CD8-positive, alpha-beta memory T cell (primary cell): ENCODE data around the gene GNB2. TPM values are rescaled to one million over a fixed set of nuclear protein-coding genes. Genes with fewer than 3 reads are reported as not detected.
"Not testable (repeated sequence)": the region's sequence is repeated elsewhere in the genome, so short reads cannot be mapped to it uniquely, and the experiment has no call there.

Experiments used
- CTCF ChIA-PET: fragments of 350-600 bp; sonication (Branson Sonifier 250); formaldehyde crosslinking; loops from one replicate; lab custom pipeline; 2021; ENCODE audit warnings: antibody characterized with exemption; lab: Charles Lee
- POLR2A ChIA-PET: fragments of 350-600 bp; sonication (Branson Sonifier 250); formaldehyde crosslinking; loops from one replicate; lab custom pipeline; 2021; ENCODE audit warnings: antibody characterized with exemption; lab: Charles Lee
- DNase-seq, 5 donors: peaks; one replicate each; pipeline versions ENCODE4 v3.0.0 to v3.0.0-alpha.2; 2020 to 2022; ENCODE audit warnings: mixed read lengths in 1 of 5
- H3K27ac ChIP-seq: one replicate; pipeline ENCODE4 v1.7.0; 2013; ENCODE audit warnings: low read depth, mild to moderate bottlenecking, low read length, moderate library complexity
- H3K27me3 ChIP-seq: 2 replicates; pipeline ENCODE4 v1.7.0; 2013; ENCODE audit warnings: low read length, mild to moderate bottlenecking; ENCODE audit not compliant: insufficient read depth, poor library complexity, severe bottlenecking
- H3K36me3 ChIP-seq: 2 replicates; pipeline ENCODE4 v1.7.0; 2013; ENCODE audit warnings: mild to moderate bottlenecking, low read length, moderate library complexity; ENCODE audit not compliant: insufficient read depth
- H3K4me1 ChIP-seq: 2 replicates; pipeline ENCODE4 v1.7.0; 2013; ENCODE audit warnings: mild to moderate bottlenecking, low read length, moderate library complexity; ENCODE audit not compliant: insufficient read depth
- H3K4me3 ChIP-seq: 2 replicates; pipeline ENCODE4 v1.7.0; 2013; ENCODE audit warnings: mild to moderate bottlenecking, low read length
- H3K9me3 ChIP-seq: 2 replicates; pipeline ENCODE4 v1.7.0; 2013; ENCODE audit warnings: mild to moderate bottlenecking, low read length
- H3K27ac Mint-ChIP-seq, 8 donors: one replicate each; pipeline ENCODE4 v1.8.0; 2020 to 2021; ENCODE audit warnings: mixed read lengths in 8 of 8, mild to moderate bottlenecking in 6 of 8, inconsistent platforms in 3 of 8, moderate library complexity in 3 of 8
- H3K27me3 Mint-ChIP-seq, 2 donors: one replicate each; pipeline ENCODE4 v1.8.0; 2020 to 2021; ENCODE audit warnings: mixed read lengths in 2 of 2, mild to moderate bottlenecking in 1 of 2, moderate library complexity in 1 of 2
- H3K36me3 Mint-ChIP-seq, 3 donors: one replicate each; pipeline ENCODE4 v1.8.0; 2020 to 2021; ENCODE audit warnings: mixed read lengths in 3 of 3, inconsistent platforms in 1 of 3, mild to moderate bottlenecking in 1 of 3
- H3K4me1 Mint-ChIP-seq, 3 donors: one replicate each; pipeline ENCODE4 v1.8.0; 2020 to 2021; ENCODE audit warnings: mixed read lengths in 3 of 3, inconsistent platforms in 1 of 3, mild to moderate bottlenecking in 1 of 3
- H3K4me3 Mint-ChIP-seq, 7 donors: one replicate each; pipeline ENCODE4 v1.8.0; 2020 to 2021; ENCODE audit warnings: mixed read lengths in 7 of 7, mild to moderate bottlenecking in 6 of 7, moderate library complexity in 4 of 7, inconsistent platforms in 2 of 7
- H3K9me3 Mint-ChIP-seq, 5 donors: one replicate each; pipeline ENCODE4 v1.8.0; 2020 to 2022; ENCODE audit warnings: mixed read lengths in 5 of 5, mild to moderate bottlenecking in 3 of 5, moderate library complexity in 2 of 5, inconsistent platforms in 1 of 5
- polyA plus RNA-seq: library from polyadenylated mRNA; unstranded; fragments of 300-500 nt; fragmentation: Illumina TruSeq; gene quantifications from one replicate; pipeline ENCODE4 v1.2.3, GENCODE V29; 2021
- total RNA-seq, 2 experiments: library from RNA; stranded (reverse); gene quantifications; one replicate each; pipeline ENCODE4 v1.2.3, GENCODE V29; 2021

GNB2 gene
- total and polyA plus RNA-seq, 3 experiments from 2014 or later = 62.9 to 262 (median 253) TPM

- Histone ChIP-seq H3K27me3 (peaks cover 20% of the 10 kb centered on the region), H3K9me3 (no peaks in the 10 kb centered on the region), H3K36me3 (no peaks in the 10 kb centered on the region), H3K4me1 (peaks cover 5% of the 10 kb centered on the region), H3K4me3 (no peak overlapping the region), H3K27ac (no peak overlapping the region)
- ChIA-PET POLR2A (interaction anchor here (0.5 kb wide), 1 partner anchor 171 kb away, joined by 4 read pairs; no protein-coding TSS in a partner anchor), CTCF (interaction anchor here (0.9 to 1.3 kb wide), 3 partner anchors 16 to 157 kb away, joined by 3 to 6 read pairs (median 3); partner anchors contain the start of gene POP7)
- Mint-ChIP-seq H3K27ac (no peak overlapping the region), H3K27me3 (peaks cover 40 to 54% of the 10 kb centered on the region in 2 donors), H3K4me1 (peaks cover 3 to 6% (median 5%) of the 10 kb centered on the region in 3 donors), H3K9me3 (peaks cover 0 to 13% (median 12%) of the 10 kb centered on the region in 5 donors), H3K4me3 (no peak overlapping the region), H3K36me3 (peaks cover 0 to 11% (median 0%) of the 10 kb centered on the region in 3 donors)
- DNase-seq = no peak
Observed at GRCh38 chr7:100721505-100721812, 47.9 kb downstream of the GNB2 start.

- DNase-seq = no peak
- H3K4me1 ChIP-seq = peaks cover 5% of the 10 kb centered on the region
- ChIA-PET CTCF (interaction anchor here (0.9 to 4.5 kb wide), 5 partner anchors 8 to 96 kb away, joined by 3 to 19 read pairs (median 4); partner anchors contain the start of gene POP7), POLR2A (no interaction called here)
- H3K36me3 ChIP-seq = no peaks in the 10 kb centered on the region
- no peak overlapping the region for H3K27ac ChIP-seq
- no peaks in the 10 kb centered on the region for H3K9me3 ChIP-seq
- no peak overlapping the region for H3K27ac Mint-ChIP-seq
- H3K36me3 Mint-ChIP-seq = peaks cover 0 to 11% (median 0%) of the 10 kb centered on the region in 3 donors
- H3K4me1 Mint-ChIP-seq = peaks cover 3 to 6% (median 5%) of the 10 kb centered on the region in 3 donors
- peaks cover 26% of the 10 kb centered on the region for H3K27me3 ChIP-seq
- H3K4me3 ChIP-seq = no peak overlapping the region
- H3K27me3 Mint-ChIP-seq = peaks cover 41 to 55% of the 10 kb centered on the region in 2 donors
- no peak overlapping the region for H3K4me3 Mint-ChIP-seq
- H3K9me3 Mint-ChIP-seq = peaks cover 0 to 13% (median 12%) of the 10 kb centered on the region in 5 donors
Observed at GRCh38 chr7:100722480-100723212, 49.1 kb downstream of the GNB2 start.

GRCh38 chr7:100723732-100724275 lies 50.3 kb downstream of the GNB2 start:
- H3K4me1 ChIP-seq = peaks cover 5% of the 10 kb centered on the region
- Mint-ChIP-seq H3K27me3 (peaks cover 36 to 54% of the 10 kb centered on the region in 2 donors), H3K9me3 (peaks cover 0 to 7% (median 3%) of the 10 kb centered on the region in 5 donors), H3K4me1 (peaks cover 3 to 6% (median 5%) of the 10 kb centered on the region in 3 donors), H3K36me3 (peaks cover 0 to 9% (median 0%) of the 10 kb centered on the region in 3 donors), H3K27ac (no peak overlapping the region), H3K4me3 (no peak overlapping the region)
- POLR2A ChIA-PET = no interaction called here
- H3K27ac ChIP-seq = no peak overlapping the region
- no peaks in the 10 kb centered on the region for H3K36me3 ChIP-seq
- no peak overlapping the region for H3K4me3 ChIP-seq
- H3K9me3 ChIP-seq = no peaks in the 10 kb centered on the region
- CTCF ChIA-PET = interaction anchor here (0.9 to 4.5 kb wide), 6 partner anchors 10 to 97 kb away, joined by 3 to 31 read pairs (median 5); partner anchors contain the start of gene POP7
- H3K27me3 ChIP-seq = peaks cover 26% of the 10 kb centered on the region
- DNase-seq = no peak

GRCh38 chr7:100724364-100724763 lies 50.8 kb downstream of the GNB2 start:
- not testable (repeated sequence) for H3K9me3 Mint-ChIP-seq, DNase-seq, H3K36me3 Mint-ChIP-seq, H3K36me3 ChIP-seq, H3K4me3 Mint-ChIP-seq, H3K4me1 ChIP-seq, H3K9me3 ChIP-seq, H3K27ac ChIP-seq, H3K4me3 ChIP-seq, H3K4me1 Mint-ChIP-seq
- H3K27me3 Mint-ChIP-seq = peaks cover 33 to 51% of the 10 kb centered on the region in 2 donors
- H3K27ac Mint-ChIP-seq = peak overlapping the region in 1 of 8 donors; percentile 47
- ChIA-PET CTCF (interaction anchor here (1.4 to 4.5 kb wide), 5 partner anchors 10 to 163 kb away, joined by 3 to 31 read pairs (median 4); partner anchors contain the start of gene POP7), POLR2A (interaction anchor here (0.7 kb wide), 1 partner anchor 206 kb away, joined by 5 read pairs; no protein-coding TSS in a partner anchor)
- peaks cover 26% of the 10 kb centered on the region for H3K27me3 ChIP-seq

GRCh38 chr7:100726996-100727761 lies 53.6 kb downstream of the GNB2 start:
- H3K36me3 Mint-ChIP-seq = no peaks in the 10 kb centered on the region
- peaks cover 3 to 5% (median 3%) of the 10 kb centered on the region in 3 donors for H3K4me1 Mint-ChIP-seq
- H3K36me3 ChIP-seq = no peaks in the 10 kb centered on the region
- no peaks in the 10 kb centered on the region for H3K9me3 Mint-ChIP-seq
- peaks cover 21 to 32% of the 10 kb centered on the region in 2 donors for H3K27me3 Mint-ChIP-seq
- ChIA-PET POLR2A (no interaction called here), CTCF (interaction anchor here (1.2 to 4.5 kb wide), 3 partner anchors 22 to 35 kb away, joined by 6 to 31 read pairs (median 19); partner anchors contain the start of gene POP7)
- no peak overlapping the region for H3K4me3 Mint-ChIP-seq
- H3K27ac ChIP-seq = no peak overlapping the region
- H3K4me1 ChIP-seq = peaks cover 5% of the 10 kb centered on the region
- H3K9me3 ChIP-seq = no peaks in the 10 kb centered on the region
- peak in 1 of 5 donors; percentile 15 for DNase-seq
- peaks cover 6% of the 10 kb centered on the region for H3K27me3 ChIP-seq
- H3K27ac Mint-ChIP-seq = peak overlapping the region in 1 of 8 donors; percentile 60
- no peak overlapping the region for H3K4me3 ChIP-seq

GRCh38 chr7:100728196-100728595 lies 54.7 kb downstream of the GNB2 start:
- Histone ChIP-seq H3K27ac (no peak overlapping the region), H3K9me3 (no peaks in the 10 kb centered on the region), H3K4me3 (no peak overlapping the region), H3K4me1 (peaks cover 5% of the 10 kb centered on the region), H3K36me3 (no peaks in the 10 kb centered on the region), H3K27me3 (peaks cover 6% of the 10 kb centered on the region)
- Mint-ChIP-seq H3K27me3 (peaks cover 19 to 22% of the 10 kb centered on the region in 2 donors), H3K27ac (no peak overlapping the region), H3K9me3 (no peaks in the 10 kb centered on the region), H3K4me3 (no peak overlapping the region), H3K36me3 (no peaks in the 10 kb centered on the region), H3K4me1 (peaks cover 3 to 5% (median 3%) of the 10 kb centered on the region in 3 donors)
- POLR2A ChIA-PET = no interaction called here
- DNase-seq = peak in 1 of 5 donors; percentile 2
- CTCF ChIA-PET = interaction anchor here (1.2 kb wide), 1 partner anchor 23 kb away, joined by 6 read pairs; the partner anchor contains the start of gene POP7
